ENCODE measurements around the gene RIMBP3C. TPM values are rescaled to one million over a fixed set of nuclear protein-coding genes. Genes with fewer than 3 reads are reported as not detected.
"Not testable (repeated sequence)": the region's sequence is repeated elsewhere in the genome, so short reads cannot be mapped to it uniquely, and the experiment has no call there.

The RIMBP3C gene
- total and polyA plus RNA-seq, 2 donors (not counting 1 experiment from before 2014, with no cell fraction given) = 0.22 to 0.89 TPM

- no peaks in the 10 kb centered on the region for H3K9me3 ChIP-seq (ENCODE audit: control extremely low read depth in 1 of 3, control insufficient read depth in 2 of 3, insufficient read depth in 1 of 3, low read length in 2 of 3)
- no peak overlapping the region for H2AFZ ChIP-seq (ENCODE audit: insufficient read depth, low read depth, low read length, poor library complexity, severe bottlenecking)
- intact Hi-C loops (cut with micrococcal nuclease) = no loop called here
- no peak overlapping the region for H3K27ac Mint-ChIP-seq
- no CpG with 5 or more reads among the region's 3 CpGs for WGBS (ENCODE audit: insufficient coverage)
- H3K79me2 ChIP-seq (ENCODE audit: control insufficient read depth, insufficient read depth, low read length) = peaks cover 99% of the 10 kb centered on the region
- ChIA-PET CTCF (interaction anchor here (0.7 to 2.2 kb wide), 3 partner anchors 19 to 48 kb away, joined by 3 to 6 read pairs (median 4); no protein-coding TSS in a partner anchor), POLR2A (interaction anchor here (0.7 kb wide), 1 partner anchor 228 kb away, joined by 3 read pairs; no protein-coding TSS in a partner anchor)
- H3K4me1 Mint-ChIP-seq = peaks cover 36% of the 10 kb centered on the region
- no peak overlapping the region for H3K27ac ChIP-seq (ENCODE audit: low read length in 2 of 2)
- H4K20me1 ChIP-seq (ENCODE audit: control insufficient read depth, insufficient read depth, low read length, poor library complexity, severe bottlenecking) = peaks cover 93% of the 10 kb centered on the region
- H3K9ac ChIP-seq (ENCODE audit: low read length) = no peak overlapping the region
- H3K27me3 Mint-ChIP-seq = no peaks in the 10 kb centered on the region
- TF ChIP-seq EZH2 (IDR thresholded peaks at IDR 0.05; ENCODE audit: borderline replicate concordance, insufficient read depth, low read depth, low read length, poor library complexity, severe bottlenecking) = no peak
- TF ChIP-seq CTCF (IDR thresholded peaks at IDR 0.05) = no peak
- peaks cover 0 to 52% of the 10 kb centered on the region in 2 experiments for H3K36me3 ChIP-seq (replicated peaks in 1 of 2; ENCODE audit: control extremely low read depth in 1 of 2, control insufficient read depth in 1 of 2, extremely low read depth in 1 of 2, insufficient read depth in 2 of 2, low read length in 1 of 2)
- no peak overlapping the region for H3K4me3 Mint-ChIP-seq
- H3K4me1 ChIP-seq (ENCODE audit: control insufficient read depth in 2 of 2, insufficient read depth in 2 of 2, low read length in 2 of 2) = peaks cover 0 to 3% of the 10 kb centered on the region in 2 donors
- no peaks in the 10 kb centered on the region for H3K9me3 Mint-ChIP-seq (ENCODE audit: insufficient read depth)
- no peak overlapping the region for H3K4me3 ChIP-seq (ENCODE audit: control extremely low read depth in 1 of 5, extremely low read depth in 1 of 5, insufficient read depth in 1 of 5, low read depth in 2 of 5, low read length in 4 of 5)
- no peak overlapping the region for H3K4me2 ChIP-seq (replicated peaks; ENCODE audit: low read depth, low read length, poor library complexity, severe bottlenecking)
- ATAC-seq (ENCODE audit: low read depth) = no peak
- no peaks in the 10 kb centered on the region for H3K27me3 ChIP-seq (replicated peaks in 1 of 4; ENCODE audit: control extremely low read depth in 1 of 4, control insufficient read depth in 3 of 4, insufficient read depth in 4 of 4, low read length in 3 of 4)
- no peak for DNase-seq
These were observed 47.0 kb upstream of the RIMBP3C start for GRCh38 chr22:21598302-21598701.

GRCh38 chr22:21596356-21597135 lies 45.3 kb upstream of the RIMBP3C start:
- POLR2A ChIA-PET; H3K9me3 ChIP-seq (ENCODE audit: control extremely low read depth in 1 of 3, control insufficient read depth in 2 of 3, insufficient read depth in 1 of 3, low read length in 2 of 3); H3K9ac ChIP-seq (ENCODE audit: low read length); H3K27me3 ChIP-seq (replicated peaks in 1 of 4; ENCODE audit: control extremely low read depth in 1 of 4, control insufficient read depth in 3 of 4, insufficient read depth in 4 of 4, low read length in 3 of 4); H3K9me3 Mint-ChIP-seq (ENCODE audit: insufficient read depth); H3K27ac ChIP-seq (ENCODE audit: low read length in 2 of 2); ATAC-seq (ENCODE audit: low read depth); intact Hi-C loops (cut with micrococcal nuclease); H3K4me2 ChIP-seq (replicated peaks; ENCODE audit: low read depth, low read length, poor library complexity, severe bottlenecking); H3K4me3 ChIP-seq (ENCODE audit: control extremely low read depth in 1 of 5, extremely low read depth in 1 of 5, insufficient read depth in 1 of 5, low read depth in 2 of 5, low read length in 4 of 5); H2AFZ ChIP-seq (ENCODE audit: insufficient read depth, low read depth, low read length, poor library complexity, severe bottlenecking); H3K4me1 ChIP-seq (ENCODE audit: control insufficient read depth in 2 of 2, insufficient read depth in 2 of 2, low read length in 2 of 2); DNase-seq; H3K27me3 Mint-ChIP-seq; H3K4me3 Mint-ChIP-seq; H3K27ac Mint-ChIP-seq: not testable (repeated sequence)
- Histone ChIP-seq H3K79me2 (ENCODE audit: control insufficient read depth, insufficient read depth, low read length) (peaks cover 99% of the 10 kb centered on the region), H3K36me3 (replicated peaks in 1 of 2; ENCODE audit: control extremely low read depth in 1 of 2, control insufficient read depth in 1 of 2, extremely low read depth in 1 of 2, insufficient read depth in 2 of 2, low read length in 1 of 2) (peaks cover 0 to 55% of the 10 kb centered on the region in 2 experiments), H4K20me1 (ENCODE audit: control insufficient read depth, insufficient read depth, low read length, poor library complexity, severe bottlenecking) (peaks cover 93% of the 10 kb centered on the region)
- 96% methylated on average over 9 of the region's 13 CpGs for WGBS (ENCODE audit: insufficient coverage)
- CTCF ChIA-PET = interaction anchor here (2.2 kb wide), 1 partner anchor 32 kb away, joined by 6 read pairs; no protein-coding TSS in a partner anchor
- peaks cover 42% of the 10 kb centered on the region for H3K4me1 Mint-ChIP-seq

Data from B cell (primary cell).